ENCODE results near the gene JAM3.

- TF ChIP-seq CTCF (IDR thresholded peaks at IDR 0.05; ENCODE audit: low read length) = no peak
- TF ChIP-seq EZH2 (optimal IDR thresholded peaks at IDR 0.05; ENCODE audit: low read depth, low read length) = no peak
- no peak for TF ChIP-seq EZH2phosphoT487 (IDR thresholded peaks at IDR 0.05; ENCODE audit: low read length)
Measured at GRCh38 chr11:134044514-134045284, 24.2 kb upstream of the JAM3 start.
